ENCODE measurements around the gene SH2D3A. TPM values are rescaled to one million over a fixed set of nuclear protein-coding genes. Genes with fewer than 3 reads are reported as not detected.

SH2D3A gene
- total RNA-seq, 1 experiment from 2014 or later = 2.2 TPM

- DNase-seq (ENCODE audit: low read depth, low spot score) = no peak
- Histone ChIP-seq H3K4me3 (ENCODE audit: low read depth in 2 of 2, low read length in 2 of 2) (no peak overlapping the region), H3K36me3 (ENCODE audit: control insufficient read depth, insufficient read depth, low read length) (no peaks in the 10 kb centered on the region), H3K4me1 (ENCODE audit: control insufficient read depth, insufficient read depth, low read length) (no peaks in the 10 kb centered on the region), H3K27me3 (ENCODE audit: control insufficient read depth, insufficient read depth, low read length) (no peaks in the 10 kb centered on the region), H3K9me3 (ENCODE audit: control insufficient read depth, insufficient read depth, low read depth, low read length) (no peaks in the 10 kb centered on the region), H3K27ac (ENCODE audit: low read length) (no peak overlapping the region)
- in situ Hi-C loops (cut with HindIII; ENCODE audit: low pct_unique_long_range_greater_than_20kb, low sequenced_read_pairs) = no loop called here
- TF ChIP-seq POLR2AphosphoS5 (IDR thresholded peaks at IDR 0.05; ENCODE audit: low read depth, low read length) (no peak), TCF7L2 (IDR thresholded peaks at IDR 0.05; ENCODE audit: low read depth, low read length) (no peak), REST (IDR thresholded peaks at IDR 0.05; ENCODE audit: insufficient read depth in 1 of 2, low read depth in 2 of 2, low read length in 1 of 2) (no peak), SIN3A (IDR thresholded peaks at IDR 0.05; ENCODE audit: borderline replicate concordance, insufficient read depth, low read depth, low read length) (no peak), CTCF (IDR thresholded peaks at IDR 0.05) (no peak)
- ChIA-PET CTCF (interaction anchor here (0.7 kb wide), 1 partner anchor 58 kb away, joined by 10 read pairs; the partner anchor contains the start of gene TNFSF14), POLR2A (no interaction called here)
- BruUV-seq (replicated peaks) = no TSS peak
- no peak for ATAC-seq
- intact Hi-C loops (cut with micrococcal nuclease; ENCODE audit: unreplicated experiment) = no loop called here
Measured at GRCh38 chr19:6728346-6728745, 38.9 kb downstream of the SH2D3A start.

GRCh38 chr19:6725513-6726231 lies 41.6 kb downstream of the SH2D3A start:
- intact Hi-C loops (cut with micrococcal nuclease; ENCODE audit: unreplicated experiment) (no loop called here), in situ Hi-C loops (cut with HindIII; ENCODE audit: low pct_unique_long_range_greater_than_20kb, low sequenced_read_pairs) (no loop called here)
- POLR2A ChIA-PET = no interaction called here
- BruUV-seq (replicated peaks) = no TSS peak
- Histone ChIP-seq H3K27me3 (ENCODE audit: control insufficient read depth, insufficient read depth, low read length) (no peaks in the 10 kb centered on the region), H3K9me3 (ENCODE audit: control insufficient read depth, insufficient read depth, low read depth, low read length) (no peaks in the 10 kb centered on the region), H3K4me3 (ENCODE audit: low read depth in 2 of 2, low read length in 2 of 2) (no peak overlapping the region), H3K27ac (ENCODE audit: low read length) (no peak overlapping the region), H3K36me3 (ENCODE audit: control insufficient read depth, insufficient read depth, low read length) (no peaks in the 10 kb centered on the region), H3K4me1 (ENCODE audit: control insufficient read depth, insufficient read depth, low read length) (no peaks in the 10 kb centered on the region)
- ATAC-seq (no peak), DNase-seq (ENCODE audit: low read depth, low spot score) (no peak)
- TF ChIP-seq SIN3A (IDR thresholded peaks at IDR 0.05; ENCODE audit: borderline replicate concordance, insufficient read depth, low read depth, low read length) (no peak), POLR2AphosphoS5 (IDR thresholded peaks at IDR 0.05; ENCODE audit: low read depth, low read length) (no peak), TCF7L2 (IDR thresholded peaks at IDR 0.05; ENCODE audit: low read depth, low read length) (no peak), REST (IDR thresholded peaks at IDR 0.05; ENCODE audit: insufficient read depth in 1 of 2, low read depth in 2 of 2, low read length in 1 of 2) (no peak), CTCF (IDR thresholded peaks at IDR 0.05) (no peak)
- CTCF ChIA-PET = no interaction called here
